HG02610 (cell line): ENCODE results near the gene SLC38A6.

Experiments
- ATAC-seq: cut with Tn5 transposase; IDR thresholded peaks from one replicate; pipeline ENCODE4 v1.9.1; 2021; ENCODE audit warnings: mild to moderate bottlenecking, moderate library complexity; ENCODE audit not compliant: unreplicated experiment

Gene SLC38A6

GRCh38 chr14:60980811-60981632, at the start of gene SLC38A6, which contains the start of gene TRMT5:
Gene SLC38A6 (plus strand): TSS chr14:60981245. CDS start chr14:60981278, 33 bp downstream.
Gene TRMT5 (minus strand): TSS chr14:60981079. CDS start chr14:60980973, 106 bp downstream.
- peak; percentile 86 for ATAC-seq

- no peak for ATAC-seq
These were observed 47.0 kb upstream of the SLC38A6 start for GRCh38 chr14:60933920-60934655.

GRCh38 chr14:60935319-60935718, 45.7 kb upstream of the SLC38A6 start:
- ATAC-seq: no peak

GRCh38 chr14:60943637-60944032, 37.4 kb upstream of the SLC38A6 start:
- no peak for ATAC-seq

GRCh38 chr14:60944204-60944603, 36.8 kb upstream of the SLC38A6 start:
- ATAC-seq: no peak

- ATAC-seq: no peak
These were observed 35.1 kb upstream of the SLC38A6 start for GRCh38 chr14:60945984-60946383.

GRCh38 chr14:60946773-60947172, 34.3 kb upstream of the SLC38A6 start:
- ATAC-seq: no peak

- ATAC-seq: no peak
These were observed 29.1 kb upstream of the SLC38A6 start for GRCh38 chr14:60951776-60952435.

- no peak for ATAC-seq
These were observed 24.8 kb upstream of the SLC38A6 start for GRCh38 chr14:60956202-60956601.

GRCh38 chr14:60956632-60957031, 24.4 kb upstream of the SLC38A6 start:
- no peak for ATAC-seq

GRCh38 chr14:60958146-60958545, 22.9 kb upstream of the SLC38A6 start:
- ATAC-seq: no peak

GRCh38 chr14:60963761-60964160, 17.3 kb upstream of the SLC38A6 start:
- ATAC-seq: no peak

- ATAC-seq: no peak
These were observed 16.1 kb upstream of the SLC38A6 start for GRCh38 chr14:60964904-60965303.

- ATAC-seq: no peak
These were observed 15.6 kb upstream of the SLC38A6 start for GRCh38 chr14:60965402-60965801.

GRCh38 chr14:60968099-60968498, 12.9 kb upstream of the SLC38A6 start:
- ATAC-seq: no peak

- no peak for ATAC-seq
These were observed 12.4 kb upstream of the SLC38A6 start for GRCh38 chr14:60968671-60969070.

- ATAC-seq: no peak
These were observed 10.9 kb upstream of the SLC38A6 start for GRCh38 chr14:60970146-60970545.

- no peak for ATAC-seq
These were observed 9.8 kb upstream of the SLC38A6 start for GRCh38 chr14:60971271-60971670.

- no peak for ATAC-seq
These were observed 8.8 kb upstream of the SLC38A6 start for GRCh38 chr14:60972295-60972694.

GRCh38 chr14:60973070-60973469, 8.0 kb upstream of the SLC38A6 start:
- no peak for ATAC-seq

- ATAC-seq: no peak
These were observed 6.9 kb upstream of the SLC38A6 start for GRCh38 chr14:60974090-60974651.
